ENCODE results near the gene FICD.
A peak's percentile ranks its signal among the peaks of the same experiment; 100 is the strongest.
"Not testable (repeated sequence)": the region's sequence is repeated elsewhere in the genome, so short reads cannot be mapped to it uniquely, and the experiment has no call there.

FICD gene

GRCh38 chr12:108553799-108554198 is 38.7 kb downstream of the FICD start:
- peaks cover 7% of the 10 kb centered on the region for H4K20me1 ChIP-seq (ENCODE audit: insufficient read depth)
- no peak overlapping the region for H3K4me2 ChIP-seq

GRCh38 chr12:108555383-108555782 is 40.3 kb downstream of the FICD start:
- Histone ChIP-seq H3K79me2 (ENCODE audit: insufficient read depth, low read depth) (peaks cover 81% of the 10 kb centered on the region), H3K4me1 (ENCODE audit: low read depth, poor library complexity, severe bottlenecking) (peaks cover 33% of the 10 kb centered on the region)
- H3K4me2 ChIP-seq; H3K36me3 ChIP-seq (ENCODE audit: insufficient read depth); H2AFZ ChIP-seq (ENCODE audit: low read depth); H3K4me3 ChIP-seq (IDR thresholded peaks at IDR 0.05; ENCODE audit: insufficient read depth, low read depth, low read length); H3K27me3 ChIP-seq (ENCODE audit: insufficient read depth, low read depth); H4K20me1 ChIP-seq (ENCODE audit: insufficient read depth); H3K27ac ChIP-seq; H3K9ac ChIP-seq: not testable (repeated sequence)

More at GRCh38 chr12:108553799-108554198, 38.7 kb downstream of the FICD start:
- Histone ChIP-seq H3K4me1 (ENCODE audit: low read depth, poor library complexity, severe bottlenecking) (peaks cover 31% of the 10 kb centered on the region), H3K27ac (no peak overlapping the region), H3K9ac (no peak overlapping the region), H2AFZ (ENCODE audit: low read depth) (no peak overlapping the region), H3K36me3 (ENCODE audit: insufficient read depth) (no peaks in the 10 kb centered on the region), H3K27me3 (ENCODE audit: insufficient read depth, low read depth) (no peaks in the 10 kb centered on the region), H3K79me2 (ENCODE audit: insufficient read depth, low read depth) (peaks cover 81% of the 10 kb centered on the region), H3K4me3 (IDR thresholded peaks at IDR 0.05; ENCODE audit: insufficient read depth, low read depth, low read length) (no peak overlapping the region)
- no peak for TF ChIP-seq CTCF (conservative IDR thresholded peaks at IDR 0.05; ENCODE audit: low read depth, low read length)

GRCh38 chr12:108559007-108559655 is 44.1 kb downstream of the FICD start:
- no peak overlapping the region for H3K9ac ChIP-seq

GRCh38 chr12:108559748-108560147 is 44.7 kb downstream of the FICD start:
- Histone ChIP-seq H3K4me2 (peak overlapping the region; percentile 96), H3K27ac (peak overlapping the region; percentile 88; the same call in 1 of the 2 replicates), H2AFZ (ENCODE audit: low read depth) (no peak overlapping the region), H3K27me3 (ENCODE audit: insufficient read depth, low read depth) (no peaks in the 10 kb centered on the region), H3K79me2 (ENCODE audit: insufficient read depth, low read depth) (peaks cover 70% of the 10 kb centered on the region), H3K4me3 (IDR thresholded peaks at IDR 0.05; ENCODE audit: insufficient read depth, low read depth, low read length) (no peak overlapping the region), H3K36me3 (ENCODE audit: insufficient read depth) (no peaks in the 10 kb centered on the region), H3K4me1 (ENCODE audit: low read depth, poor library complexity, severe bottlenecking) (peaks cover 25% of the 10 kb centered on the region), H3K9ac (peak overlapping the region; percentile 88; the same call in 1 of the 2 replicates), H4K20me1 (ENCODE audit: insufficient read depth) (no peaks in the 10 kb centered on the region)
- no peak for TF ChIP-seq CTCF (conservative IDR thresholded peaks at IDR 0.05; ENCODE audit: low read depth, low read length)

More at GRCh38 chr12:108559007-108559655, 44.1 kb downstream of the FICD start:
- H3K4me1 ChIP-seq (ENCODE audit: low read depth, poor library complexity, severe bottlenecking), result peaks cover 19% of the 10 kb centered on the region
- peak overlapping the region; percentile 96; the same call in 1 of the 2 replicates for H3K4me2 ChIP-seq
- H2AFZ ChIP-seq (ENCODE audit: low read depth), result no peak overlapping the region
- no peaks in the 10 kb centered on the region for H3K36me3 ChIP-seq (ENCODE audit: insufficient read depth)
- no peaks in the 10 kb centered on the region for H3K27me3 ChIP-seq (ENCODE audit: insufficient read depth, low read depth)
- H3K4me3 ChIP-seq (IDR thresholded peaks at IDR 0.05; ENCODE audit: insufficient read depth, low read depth, low read length), result no peak overlapping the region
- H3K79me2 ChIP-seq (ENCODE audit: insufficient read depth, low read depth), result peaks cover 69% of the 10 kb centered on the region
- H4K20me1 ChIP-seq (ENCODE audit: insufficient read depth), result no peaks in the 10 kb centered on the region
- H3K27ac ChIP-seq, result no peak overlapping the region
- TF ChIP-seq CTCF (conservative IDR thresholded peaks at IDR 0.05; ENCODE audit: low read depth, low read length), result no peak

GRCh38 chr12:108560321-108560721 is 45.2 kb downstream of the FICD start:
- Histone ChIP-seq H4K20me1 (ENCODE audit: insufficient read depth) (no peaks in the 10 kb centered on the region), H3K36me3 (ENCODE audit: insufficient read depth) (no peaks in the 10 kb centered on the region), H3K9ac (peak overlapping the region; percentile 88; the same call in 1 of the 2 replicates), H3K4me3 (IDR thresholded peaks at IDR 0.05; ENCODE audit: insufficient read depth, low read depth, low read length) (no peak overlapping the region), H3K79me2 (ENCODE audit: insufficient read depth, low read depth) (peaks cover 64% of the 10 kb centered on the region), H3K27me3 (ENCODE audit: insufficient read depth, low read depth) (no peaks in the 10 kb centered on the region), H3K4me2 (peak overlapping the region; percentile 96), H3K27ac (peak overlapping the region; percentile 88), H3K4me1 (ENCODE audit: low read depth, poor library complexity, severe bottlenecking) (peaks cover 31% of the 10 kb centered on the region), H2AFZ (ENCODE audit: low read depth) (no peak overlapping the region)
- TF ChIP-seq CTCF (conservative IDR thresholded peaks at IDR 0.05; ENCODE audit: low read depth, low read length), result no peak
